PC-3 (cell line): ENCODE data around the gene SYS1. TPM values are rescaled to one million over a fixed set of nuclear protein-coding genes. Genes with fewer than 3 reads are reported as not detected.

ENCODE experiments used
- ATAC-seq: fragments of 200-7000 bp; cut with Tn5 transposase; 2 replicates; pipeline ENCODE4 v1.9.1; 2020; ENCODE audit warnings: mild to moderate bottlenecking, moderate library complexity
- BruUV-seq: library from RNA; stranded (reverse); fragments of 400-500 nt; replicated peaks from 2 replicates; lab custom pipeline; 2021; lab: Mats Ljungman, UMichigan
- CTCF ChIA-PET: fragments of 300-600 bp; sonication (Branson Sonifier 250); formaldehyde crosslinking; loops from one replicate; lab custom pipeline; 2022; ENCODE audit warnings: antibody characterized with exemption; lab: Charles Lee
- POLR2A ChIA-PET: fragments of 300-600 bp; sonication (Branson Sonifier 250); formaldehyde crosslinking; loops from one replicate; lab custom pipeline; 2022; ENCODE audit warnings: antibody characterized with exemption; ENCODE audit not compliant: unreplicated experiment; lab: Charles Lee
- DNase-seq: peaks from one replicate; pipeline ENCODE4 v3.0.0-alpha.2; 2015
- H2AFZ ChIP-seq: fragments of 300-600 bp; sonication (generic); 2 replicates; pipeline ENCODE4 v1.6.0; 2016; ENCODE audit warnings: antibody characterized with exemption, low read length
- H3F3A ChIP-seq: fragments of 300-600 bp; sonication (generic); one replicate; pipeline ENCODE4 v1.6.0; 2017; ENCODE audit warnings: antibody characterized with exemption, low read length, control low read depth, mild to moderate bottlenecking; ENCODE audit not compliant: unreplicated experiment
- H3K27ac ChIP-seq: fragments of 300-600 bp; sonication (generic); 2 replicates; pipeline ENCODE4 v1.5.1; 2016; ENCODE audit warnings: mild to moderate bottlenecking, low read length
- H3K27me3 ChIP-seq: fragments of 300-600 bp; sonication (generic); 2 replicates; pipeline ENCODE4 v1.6.1; 2016; ENCODE audit warnings: low read length, mixed read lengths
- H3K36me3 ChIP-seq: fragments of 300-600 bp; sonication (generic); 2 replicates; pipeline ENCODE4 v1.6.1; 2016; ENCODE audit warnings: low read depth, mixed run types, low read length, mixed read lengths
- H3K4me1 ChIP-seq: fragments of 300-600 bp; sonication (generic); 2 replicates; pipeline ENCODE4 v1.5.1; 2016; ENCODE audit warnings: low read length; ENCODE audit not compliant: insufficient read depth
- H3K4me2 ChIP-seq: fragments of 300-600 bp; sonication (generic); 2 replicates; pipeline ENCODE4 v1.6.0; 2016; ENCODE audit warnings: low read length
- H3K4me3 ChIP-seq: fragments of 300-600 bp; sonication (generic); 2 replicates; pipeline ENCODE4 v1.5.1; 2016; ENCODE audit warnings: mild to moderate bottlenecking, low read length, mixed read lengths
- H3K79me2 ChIP-seq: fragments of 300-600 bp; sonication (generic); 2 replicates; pipeline ENCODE4 v1.6.1; 2017; ENCODE audit warnings: low read length, mixed read lengths
- H3K9ac ChIP-seq: fragments of 300-600 bp; sonication (generic); 2 replicates; pipeline ENCODE4 v1.6.0; 2016; ENCODE audit warnings: mild to moderate bottlenecking, low read length
- H3K9me2 ChIP-seq: fragments of 300-600 bp; sonication (generic); replicated peaks from 2 replicates; pipeline ENCODE4 v1.6.1; 2016; ENCODE audit warnings: mixed run types, low read length, mixed read lengths
- H3K9me3 ChIP-seq: fragments of 300-600 bp; sonication (generic); 2 replicates; pipeline ENCODE4 v1.6.1; 2016; ENCODE audit warnings: low read length, mixed read lengths
- H4K20me1 ChIP-seq: fragments of 300-600 bp; sonication (generic); 2 replicates; pipeline ENCODE4 v1.6.1; 2016; ENCODE audit warnings: low read length, mixed read lengths
- EZH2 ChIP-seq: fragments of 300-600 bp; sonication (generic); IDR thresholded peaks from one replicate; pipeline ENCODE4 v1.6.1; 2017; ENCODE audit warnings: antibody characterized with exemption, mild to moderate bottlenecking, low read length; ENCODE audit not compliant: unreplicated experiment
- EZH2phosphoT487 ChIP-seq: fragments of 300-600 bp; sonication (generic); IDR thresholded peaks from 2 replicates; pipeline ENCODE4 v1.6.1; 2018; ENCODE audit warnings: mild to moderate bottlenecking, antibody characterized with exemption, low read length, borderline replicate concordance
- intact Hi-C: fragments of 100-400 bp; cut with micrococcal nuclease; formaldehyde crosslinking; loops from 2 replicates; pipeline ENCODE4 v1.9.0; 2023
- total RNA-seq: library from RNA; depleted of rRNA; stranded (reverse); fragments of >200 nt; gene quantifications from 2 replicates; pipeline ENCODE4 v1.2.3, GENCODE V29; 2014
- TF ChIP-seq, protein P1 (sequence below): fragments of 300-600 bp; sonication (generic); conservative IDR thresholded peaks from 2 replicates; pipeline ENCODE4 v1.5.1; 2017; ENCODE audit warnings: antibody characterized with exemption, low read depth, mild to moderate bottlenecking, low read length

SYS1 gene
- total RNA-seq, 1 experiment from 2014 or later, result 45.2 TPM

DNA sequence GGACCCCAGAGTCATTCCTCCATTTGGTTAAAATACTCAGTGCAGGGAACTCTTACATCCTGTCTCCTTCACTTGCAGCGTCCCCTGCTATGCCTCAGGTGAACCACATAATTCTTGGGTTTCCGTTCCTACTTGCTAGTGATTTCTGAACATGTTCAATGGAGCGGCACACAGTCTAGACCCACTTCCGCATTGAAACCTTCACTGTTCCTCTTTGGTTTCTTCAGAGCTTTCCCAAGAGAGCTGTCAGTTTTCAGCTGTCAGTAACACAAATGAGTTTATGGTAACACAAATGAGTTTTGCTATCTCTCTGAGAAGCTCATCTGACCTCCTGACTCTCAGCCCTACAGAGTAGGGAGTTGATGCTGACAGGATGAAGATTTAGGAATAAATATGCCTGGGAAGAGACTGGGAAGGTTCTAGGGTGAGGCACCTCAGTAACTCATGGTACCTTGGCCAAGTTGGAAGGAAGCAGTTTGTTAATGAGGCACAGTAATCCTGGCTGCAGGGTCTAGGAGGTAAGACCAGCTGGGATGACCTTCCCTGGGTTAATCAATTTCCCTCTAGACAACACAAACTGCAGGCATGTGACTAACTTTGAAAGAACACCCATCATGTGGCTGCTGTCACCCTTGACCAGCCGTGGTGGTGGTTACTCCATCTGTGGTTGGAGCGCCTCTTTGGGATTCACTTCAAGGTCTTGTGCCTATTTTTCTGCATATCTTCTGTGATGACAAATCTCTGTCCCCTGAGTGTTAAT, 5.4 kb downstream of the SYS1 start:
- no peaks in the 10 kb centered on the region for H3K9me3 ChIP-seq
- intact Hi-C loops, result no loop called here
- no peak overlapping the region for H3K4me3 ChIP-seq
- BruUV-seq, result no TSS peak
- H4K20me1 ChIP-seq, result no peaks in the 10 kb centered on the region
- H3K9me2 ChIP-seq, result no peaks in the 10 kb centered on the region
- TF ChIP-seq EZH2 (no peak), EZH2phosphoT487 (no peak)
- TF ChIP-seq, protein P1, sequence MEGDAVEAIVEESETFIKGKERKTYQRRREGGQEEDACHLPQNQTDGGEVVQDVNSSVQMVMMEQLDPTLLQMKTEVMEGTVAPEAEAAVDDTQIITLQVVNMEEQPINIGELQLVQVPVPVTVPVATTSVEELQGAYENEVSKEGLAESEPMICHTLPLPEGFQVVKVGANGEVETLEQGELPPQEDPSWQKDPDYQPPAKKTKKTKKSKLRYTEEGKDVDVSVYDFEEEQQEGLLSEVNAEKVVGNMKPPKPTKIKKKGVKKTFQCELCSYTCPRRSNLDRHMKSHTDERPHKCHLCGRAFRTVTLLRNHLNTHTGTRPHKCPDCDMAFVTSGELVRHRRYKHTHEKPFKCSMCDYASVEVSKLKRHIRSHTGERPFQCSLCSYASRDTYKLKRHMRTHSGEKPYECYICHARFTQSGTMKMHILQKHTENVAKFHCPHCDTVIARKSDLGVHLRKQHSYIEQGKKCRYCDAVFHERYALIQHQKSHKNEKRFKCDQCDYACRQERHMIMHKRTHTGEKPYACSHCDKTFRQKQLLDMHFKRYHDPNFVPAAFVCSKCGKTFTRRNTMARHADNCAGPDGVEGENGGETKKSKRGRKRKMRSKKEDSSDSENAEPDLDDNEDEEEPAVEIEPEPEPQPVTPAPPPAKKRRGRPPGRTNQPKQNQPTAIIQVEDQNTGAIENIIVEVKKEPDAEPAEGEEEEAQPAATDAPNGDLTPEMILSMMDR, result no peak
- no peak overlapping the region for H3K4me2 ChIP-seq
- ChIA-PET POLR2A (interaction anchor here (0.8 kb wide), 1 partner anchor 109 kb away, joined by 5 read pairs; no protein-coding TSS in a partner anchor), CTCF (interaction anchor here (1.2 kb wide), 1 partner anchor 45 kb away, joined by 3 read pairs; no protein-coding TSS in a partner anchor)
- H3K79me2 ChIP-seq, result peaks cover 25% of the 10 kb centered on the region
- no peak overlapping the region for H3K27ac ChIP-seq
- H3K4me1 ChIP-seq, result no peaks in the 10 kb centered on the region; the same call in none of the 2 replicates
- no peak overlapping the region for H3K9ac ChIP-seq
- H3K27me3 ChIP-seq, result no peaks in the 10 kb centered on the region
- ATAC-seq (no peak), DNase-seq (no peak)
- H3K36me3 ChIP-seq, result peaks cover 31% of the 10 kb centered on the region; the same call in 1 of the 2 replicates
- no peaks in the 10 kb centered on the region for H3F3A ChIP-seq
- no peak overlapping the region for H2AFZ ChIP-seq

DNA sequence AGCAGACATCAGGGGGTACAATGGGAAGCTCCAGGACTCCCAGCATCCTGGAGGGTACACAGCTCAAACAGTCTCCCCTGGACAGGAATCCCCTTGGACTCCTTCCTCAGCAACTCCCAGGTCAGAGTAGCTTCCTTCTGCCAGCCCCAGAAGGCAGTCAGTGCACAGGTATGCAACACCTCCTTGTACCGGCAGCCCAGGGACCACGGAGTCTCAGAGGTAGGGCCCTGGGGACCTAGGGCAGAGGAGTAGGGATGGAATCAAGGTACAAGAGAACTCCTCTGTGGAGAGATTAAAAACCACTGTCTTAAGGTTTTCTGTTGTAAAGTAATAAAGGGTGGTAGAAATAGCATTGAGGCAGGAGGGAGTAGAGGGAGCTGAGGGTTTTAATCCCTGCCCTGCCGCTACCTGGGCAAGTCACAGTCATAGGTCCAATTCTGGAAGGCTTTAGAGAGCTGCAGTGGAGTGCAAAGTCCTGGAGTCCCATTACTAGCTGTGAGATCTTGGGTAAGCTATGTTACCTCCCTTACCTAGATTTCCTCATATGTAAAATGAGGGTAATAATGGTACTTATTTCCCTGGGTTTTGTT, 7.7 kb downstream of the SYS1 start:
- DNase-seq (no peak), ATAC-seq (no peak)
- Histone ChIP-seq H3K36me3 (peaks cover 34% of the 10 kb centered on the region; the same call in 1 of the 2 replicates), H3K9me3 (no peaks in the 10 kb centered on the region), H3K9me2 (no peaks in the 10 kb centered on the region), H3K4me1 (no peaks in the 10 kb centered on the region; the same call in 1 of the 2 replicates), H2AFZ (no peak overlapping the region), H4K20me1 (no peaks in the 10 kb centered on the region), H3K4me2 (no peak overlapping the region), H3K4me3 (no peak overlapping the region), H3K9ac (no peak overlapping the region), H3K27me3 (no peaks in the 10 kb centered on the region), H3F3A (no peaks in the 10 kb centered on the region), H3K27ac (no peak overlapping the region), H3K79me2 (peaks cover 3% of the 10 kb centered on the region)
- intact Hi-C loops, result no loop called here
- BruUV-seq, result no TSS peak
- TF ChIP-seq EZH2 (no peak), EZH2phosphoT487 (no peak)
- TF ChIP-seq, protein P1, result no peak
- ChIA-PET POLR2A (no interaction called here), CTCF (interaction anchor here (1.3 kb wide), 1 partner anchor 66 kb away, joined by 4 read pairs; no protein-coding TSS in a partner anchor)
